Mesenchymal stem cell (in vitro differentiated cells and primary cell): Measurements from ENCODE around the gene GLTP.
A peak's percentile ranks its signal among the peaks of the same experiment; 100 is the strongest.
"Not testable (repeated sequence)": the region's sequence is repeated elsewhere in the genome, so short reads cannot be mapped to it uniquely, and the experiment has no call there.

ENCODE experiments used
- DNase-seq: peaks from one replicate; pipeline ENCODE4 v3.0.0-alpha.2; 2013
- H2AFZ ChIP-seq: one replicate; pipeline ENCODE4 v1.6.1; 2013; ENCODE audit warnings: low read depth, mild to moderate bottlenecking, control low read depth, inconsistent platforms, low read length, moderate library complexity
- H2AK5ac ChIP-seq: 2 replicates; pipeline ENCODE4 v1.6.1; 2013; ENCODE audit warnings: low read length, moderate library complexity, mild to moderate bottlenecking, inconsistent platforms; ENCODE audit not compliant: severe bottlenecking
- H2BK120ac ChIP-seq: one replicate; pipeline ENCODE4 v1.6.1; 2013; ENCODE audit warnings: low read depth, mild to moderate bottlenecking, inconsistent platforms, low read length, moderate library complexity
- H2BK12ac ChIP-seq, 2 experiments: one replicate each; pipeline ENCODE4 v1.6.1; 2013; ENCODE audit warnings: inconsistent platforms in 2 of 2, low read length in 2 of 2, mild to moderate bottlenecking in 2 of 2, moderate library complexity in 2 of 2, control low read depth in 1 of 2
- H2BK15ac ChIP-seq: one replicate; pipeline ENCODE4 v1.6.1; 2013; ENCODE audit warnings: mild to moderate bottlenecking, low read depth, inconsistent platforms; ENCODE audit not compliant: poor library complexity, severe bottlenecking
- H2BK5ac ChIP-seq: 2 replicates; pipeline ENCODE4 v1.6.1; 2013; ENCODE audit warnings: low read depth, mild to moderate bottlenecking, low read length, control low read depth, inconsistent platforms; ENCODE audit not compliant: poor library complexity, severe bottlenecking
- H3K14ac ChIP-seq, 2 experiments: one replicate each; pipeline ENCODE4 v1.6.1; 2013; ENCODE audit warnings: inconsistent platforms in 2 of 2, low read length in 2 of 2, control low read depth in 1 of 2, mild to moderate bottlenecking in 1 of 2, moderate library complexity in 1 of 2
- H3K18ac ChIP-seq, 2 experiments: one replicate each; pipeline ENCODE4 v1.6.1; 2013; ENCODE audit warnings: inconsistent platforms in 2 of 2, low read length in 2 of 2, control low read depth in 1 of 2, low read depth in 1 of 2, mild to moderate bottlenecking in 1 of 2
- H3K23ac ChIP-seq, 2 experiments: one replicate each; pipeline ENCODE4 v1.6.1; 2013; ENCODE audit warnings: inconsistent platforms in 2 of 2, low read length in 2 of 2, mild to moderate bottlenecking in 2 of 2, moderate library complexity in 2 of 2, control low read depth in 1 of 2
- H3K27ac ChIP-seq: 2 replicates; pipeline ENCODE4 v1.5.1; 2013; ENCODE audit warnings: mild to moderate bottlenecking, moderate library complexity, low read length, control low read depth, inconsistent platforms; ENCODE audit not compliant: poor library complexity, severe bottlenecking
- H3K27me3 ChIP-seq, 2 experiments: 2 replicates each; pipeline versions ENCODE4 v1.6.1 to v1.7.0; 2013; ENCODE audit warnings: low read length in 2 of 2, mild to moderate bottlenecking in 2 of 2, moderate library complexity in 2 of 2, control low read depth in 1 of 2, inconsistent platforms in 1 of 2; ENCODE audit not compliant: control insufficient read depth in 1 of 2, insufficient read depth in 1 of 2
- H3K36me3 ChIP-seq, 2 experiments: 2 replicates each; pipeline versions ENCODE4 v1.6.1 to v1.7.0; 2013; ENCODE audit warnings: low read length in 2 of 2, control low read depth in 1 of 2, inconsistent platforms in 1 of 2, low read depth in 1 of 2, mild to moderate bottlenecking in 1 of 2; ENCODE audit not compliant: insufficient read depth in 2 of 2, control insufficient read depth in 1 of 2
- H3K4ac ChIP-seq, 2 experiments: one replicate each; pipeline ENCODE4 v1.6.1; 2013; ENCODE audit warnings: inconsistent platforms in 2 of 2, low read length in 2 of 2, mild to moderate bottlenecking in 2 of 2, moderate library complexity in 2 of 2, control low read depth in 1 of 2, low read depth in 1 of 2
- H3K4me1 ChIP-seq: 2 replicates; pipeline ENCODE4 v1.6.1; 2013; ENCODE audit warnings: low read depth, low read length, control low read depth; ENCODE audit not compliant: control insufficient read depth, insufficient read depth
- H3K4me2 ChIP-seq: 2 replicates; pipeline ENCODE4 v1.6.1; 2013; ENCODE audit warnings: low read length, mild to moderate bottlenecking, inconsistent platforms; ENCODE audit not compliant: poor library complexity, severe bottlenecking
- H3K4me3 ChIP-seq, 2 experiments: 2 replicates each; pipeline versions ENCODE4 v1.5.1 to v1.7.0; 2013; ENCODE audit warnings: low read length in 2 of 2, mild to moderate bottlenecking in 2 of 2, control low read depth in 1 of 2, low read depth in 1 of 2; ENCODE audit not compliant: insufficient read depth in 1 of 2
- H3K79me1 ChIP-seq: replicated peaks from 2 replicates; pipeline ENCODE4 v1.6.1; 2013; ENCODE audit warnings: mild to moderate bottlenecking, control low read depth, low read length, inconsistent platforms; ENCODE audit not compliant: poor library complexity, severe bottlenecking
- H3K9ac ChIP-seq: 2 replicates; pipeline ENCODE4 v1.7.0; 2013; ENCODE audit warnings: mild to moderate bottlenecking, low read length, moderate library complexity
- H3K9me3 ChIP-seq: 2 replicates; pipeline ENCODE4 v1.7.0; 2013; ENCODE audit warnings: mild to moderate bottlenecking, low read length; ENCODE audit not compliant: control insufficient read depth
- H4K8ac ChIP-seq: one replicate; pipeline ENCODE4 v1.6.1; 2013; ENCODE audit warnings: inconsistent platforms, mild to moderate bottlenecking, low read length, moderate library complexity
- H4K91ac ChIP-seq: one replicate; pipeline ENCODE4 v1.6.1; 2013; ENCODE audit warnings: mild to moderate bottlenecking, low read length, inconsistent platforms
- WGBS: methylation state at CpG from one replicate; pipeline ENCODE4 v1.1.7; 2013; ENCODE audit warnings: mixed read lengths; 5-methylcytosine and 5-hydroxymethylcytosine counted together

Gene GLTP

DNA sequence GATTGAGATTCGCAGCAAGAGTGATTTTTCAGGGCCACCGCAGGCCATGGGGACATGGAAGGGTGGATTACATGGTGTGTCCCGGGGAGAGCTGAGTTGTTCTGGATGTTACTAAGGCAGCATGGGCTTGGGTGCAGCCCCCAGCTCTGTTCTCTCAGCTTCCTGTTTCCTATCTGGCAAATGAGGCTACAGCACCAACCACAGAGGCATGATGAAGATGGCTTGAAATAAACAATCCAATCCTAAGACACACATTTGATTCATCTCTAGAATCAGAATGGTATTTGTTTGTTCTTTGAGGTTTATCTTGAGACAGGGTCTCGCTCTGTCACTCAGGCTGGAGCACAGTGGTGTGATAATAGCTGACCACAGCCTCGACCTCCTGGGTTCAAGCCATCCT, 21.6 kb downstream of the GLTP start:
- Histone ChIP-seq H2BK120ac (no peak overlapping the region), H3K4me3 (no peak overlapping the region), H3K23ac (no peak overlapping the region), H2BK12ac (no peak overlapping the region), H3K4ac (no peak overlapping the region), H3K36me3 (peaks cover 44 to 58% of the 10 kb centered on the region in 2 experiments), H3K79me1 (peaks cover 11% of the 10 kb centered on the region), H4K91ac (no peak overlapping the region), H3K14ac (no peak overlapping the region), H3K27ac (no peak overlapping the region), H3K9ac (no peak overlapping the region), H2BK15ac (peak overlapping the region; percentile 8), H2BK5ac (no peak overlapping the region), H3K4me1 (peaks cover 15% of the 10 kb centered on the region), H3K4me2 (no peak overlapping the region), H2AFZ (no peak overlapping the region), H2AK5ac (no peak overlapping the region), H4K8ac (no peak overlapping the region), H3K9me3 (no peaks in the 10 kb centered on the region), H3K18ac (no peak overlapping the region), H3K27me3 (no peaks in the 10 kb centered on the region)
- WGBS, result 69% methylated on average over 5 of the region's 5 CpGs
- no peak for DNase-seq

DNA sequence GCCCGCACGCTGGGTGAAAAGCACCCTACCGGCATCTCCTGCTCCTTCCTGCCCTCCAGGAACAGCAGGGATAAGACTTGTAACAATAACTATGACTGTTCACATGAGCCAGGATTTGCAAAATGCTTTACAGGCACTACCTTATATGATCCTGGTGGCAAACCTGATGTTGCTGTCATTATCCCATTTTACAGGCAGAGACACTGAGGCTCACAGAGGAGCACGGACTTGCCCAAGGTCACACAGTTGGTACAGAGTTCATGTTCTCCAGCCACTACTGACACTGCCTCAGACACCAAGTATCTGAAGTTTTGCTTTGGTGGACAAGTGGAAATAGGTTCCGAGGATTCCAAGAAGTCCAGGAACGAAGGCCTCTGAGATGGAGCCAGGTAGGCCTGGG, 22.6 kb downstream of the GLTP start:
- H3K23ac ChIP-seq, result no peak overlapping the region
- no peak overlapping the region for H2AFZ ChIP-seq
- H3K18ac ChIP-seq, result no peak overlapping the region
- WGBS, result over 99% methylated on average over 6 of the region's 6 CpGs
- no peak overlapping the region for H3K4me2 ChIP-seq
- H2BK5ac ChIP-seq, result no peak overlapping the region
- H2BK120ac ChIP-seq, result no peak overlapping the region
- H4K8ac ChIP-seq, result no peak overlapping the region
- no peak overlapping the region for H3K4ac ChIP-seq
- H3K9me3 ChIP-seq, result no peaks in the 10 kb centered on the region
- no peak overlapping the region for H3K27ac ChIP-seq
- no peak overlapping the region for H2AK5ac ChIP-seq
- H3K79me1 ChIP-seq, result peaks cover 10% of the 10 kb centered on the region
- peaks cover 47 to 60% of the 10 kb centered on the region in 2 experiments for H3K36me3 ChIP-seq
- H4K91ac ChIP-seq, result no peak overlapping the region
- H2BK15ac ChIP-seq, result no peak overlapping the region
- H3K14ac ChIP-seq, result no peak overlapping the region
- H3K9ac ChIP-seq, result no peak overlapping the region
- DNase-seq, result no peak
- H3K4me3 ChIP-seq, result no peak overlapping the region
- H2BK12ac ChIP-seq, result no peak overlapping the region
- no peaks in the 10 kb centered on the region for H3K27me3 ChIP-seq
- peaks cover 14% of the 10 kb centered on the region for H3K4me1 ChIP-seq

DNA sequence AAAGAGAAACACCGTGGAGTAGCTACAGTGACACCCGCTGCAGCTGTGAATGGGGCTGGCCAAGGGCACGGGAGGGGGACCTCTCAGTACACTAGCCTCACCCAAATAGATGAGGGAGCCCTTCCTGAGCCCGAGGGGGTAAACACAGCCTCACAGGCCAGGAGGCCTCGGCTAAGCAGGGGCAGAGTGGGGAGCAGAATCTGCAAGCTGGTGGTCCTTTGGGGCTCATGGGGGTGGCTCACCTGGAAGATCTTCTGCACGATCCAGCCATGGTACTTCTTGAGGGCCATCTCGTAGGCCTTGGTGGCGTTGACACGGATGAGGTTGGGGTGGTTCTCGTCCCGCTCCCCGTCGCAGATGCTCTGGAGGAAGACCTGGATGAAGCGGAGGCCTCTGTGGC, 25.0 kb downstream of the GLTP start:
- no peaks in the 10 kb centered on the region for H3K27me3 ChIP-seq
- no peak overlapping the region for H4K8ac ChIP-seq
- no peak overlapping the region for H4K91ac ChIP-seq
- no peak overlapping the region for H2BK15ac ChIP-seq
- H3K9me3 ChIP-seq, result no peaks in the 10 kb centered on the region
- H3K4me3 ChIP-seq, result no peak overlapping the region
- H3K18ac ChIP-seq, result no peak overlapping the region
- DNase-seq, result no peak
- H3K4ac ChIP-seq, result no peak overlapping the region
- no peaks in the 10 kb centered on the region for H3K4me1 ChIP-seq
- H2BK12ac ChIP-seq, result no peak overlapping the region
- H3K9ac ChIP-seq, result no peak overlapping the region
- no peak overlapping the region for H2BK5ac ChIP-seq
- whole genome bisulfite sequencing, result 92% methylated on average over 14 of the region's 14 CpGs
- H3K36me3 ChIP-seq, result peaks cover 50 to 62% of the 10 kb centered on the region in 2 experiments
- peaks cover 4% of the 10 kb centered on the region for H3K79me1 ChIP-seq
- H3K23ac ChIP-seq, result no peak overlapping the region
- H3K14ac ChIP-seq, result no peak overlapping the region
- H3K4me2 ChIP-seq, result no peak overlapping the region
- H2AFZ ChIP-seq, result no peak overlapping the region
- H3K27ac ChIP-seq, result no peak overlapping the region
- no peak overlapping the region for H2BK120ac ChIP-seq
- H2AK5ac ChIP-seq, result no peak overlapping the region

DNA sequence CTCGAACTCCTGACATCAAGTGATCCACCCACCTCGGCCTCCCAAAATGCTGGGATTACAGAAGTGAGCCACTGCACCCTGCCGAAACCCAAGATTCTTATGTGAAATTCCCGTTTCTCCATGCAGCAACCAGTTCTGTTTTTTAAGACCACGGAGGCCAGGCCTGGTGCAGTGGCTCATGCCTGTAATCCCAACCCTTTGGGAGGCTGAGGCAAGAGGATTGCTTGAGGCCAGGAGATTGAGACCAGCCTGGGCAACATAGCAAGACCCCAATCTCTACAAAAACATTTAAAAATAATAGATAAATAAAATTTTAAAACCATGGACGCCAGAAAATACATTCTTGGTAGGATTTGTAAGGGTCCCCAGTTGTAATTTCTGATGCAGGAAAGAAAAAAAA, 29.8 kb downstream of the GLTP start:
- not testable (repeated sequence) for H3K9ac ChIP-seq, H4K91ac ChIP-seq, H4K8ac ChIP-seq, H3K4ac ChIP-seq, H2AK5ac ChIP-seq, H3K27me3 ChIP-seq, H2BK12ac ChIP-seq, H3K4me3 ChIP-seq, H3K27ac ChIP-seq, H3K79me1 ChIP-seq, H3K9me3 ChIP-seq, H2BK15ac ChIP-seq, H2AFZ ChIP-seq, H2BK120ac ChIP-seq, H3K14ac ChIP-seq, H3K18ac ChIP-seq, H3K23ac ChIP-seq, DNase-seq, H3K4me1 ChIP-seq, H3K4me2 ChIP-seq, H2BK5ac ChIP-seq
- H3K36me3 ChIP-seq, result peaks cover 20 to 30% of the 10 kb centered on the region in 2 experiments
- 98% methylated on average over 4 of the region's 6 CpGs for WGBS
